T1000 (cell line): ENCODE measurements around the gene PRRC2C.
"Not testable (repeated sequence)": the region's sequence is repeated elsewhere in the genome, so short reads cannot be mapped to it uniquely, and the experiment has no call there.

Experiments used
- DNase-seq: peaks from one replicate; lab custom pipeline; 2025; ENCODE audit warnings: mixed read lengths; lab: John Stamatoyannopoulos, UW

The PRRC2C gene

DNA sequence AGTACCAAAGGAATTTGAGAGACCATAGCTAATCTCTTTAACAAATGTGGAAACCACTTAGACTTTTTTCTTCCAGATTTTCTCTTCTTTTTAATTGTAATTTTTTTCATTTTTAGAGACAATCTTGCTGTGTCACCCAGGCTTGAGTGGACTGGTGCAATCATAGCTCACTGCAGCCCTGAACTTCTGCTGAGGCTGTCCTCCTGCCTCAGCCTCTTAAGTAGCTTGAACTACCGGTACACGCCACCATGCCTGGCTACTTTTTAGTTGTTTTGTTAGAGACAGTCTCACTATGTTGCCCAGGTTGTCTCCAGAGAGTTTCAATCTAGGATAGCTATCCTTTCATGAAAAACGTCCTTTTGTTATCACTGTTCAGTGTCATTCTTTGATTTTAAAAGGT, 15.0 kb downstream of the PRRC2C start:
- no peak for DNase-seq

DNA sequence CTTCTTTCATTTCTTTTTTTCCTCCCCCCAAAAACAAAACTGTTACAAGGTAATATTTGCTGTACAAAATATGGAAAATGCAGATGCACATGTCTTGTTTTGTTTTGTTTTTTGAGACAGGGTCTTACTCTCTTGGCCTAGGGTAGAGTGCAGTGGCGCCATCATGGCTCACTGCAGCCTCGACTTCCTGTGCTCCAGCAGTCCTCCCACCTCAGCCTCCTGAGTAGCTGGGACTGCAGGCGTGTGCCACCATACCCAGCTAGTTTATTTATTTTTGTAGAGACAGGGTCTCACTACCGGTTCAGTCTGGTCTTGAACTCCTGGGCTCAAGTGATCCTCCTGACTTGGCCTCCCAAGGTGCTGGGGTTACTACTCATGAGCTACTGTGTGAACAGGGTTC, 15.5 kb downstream of the PRRC2C start:
- no peak for DNase-seq

DNA sequence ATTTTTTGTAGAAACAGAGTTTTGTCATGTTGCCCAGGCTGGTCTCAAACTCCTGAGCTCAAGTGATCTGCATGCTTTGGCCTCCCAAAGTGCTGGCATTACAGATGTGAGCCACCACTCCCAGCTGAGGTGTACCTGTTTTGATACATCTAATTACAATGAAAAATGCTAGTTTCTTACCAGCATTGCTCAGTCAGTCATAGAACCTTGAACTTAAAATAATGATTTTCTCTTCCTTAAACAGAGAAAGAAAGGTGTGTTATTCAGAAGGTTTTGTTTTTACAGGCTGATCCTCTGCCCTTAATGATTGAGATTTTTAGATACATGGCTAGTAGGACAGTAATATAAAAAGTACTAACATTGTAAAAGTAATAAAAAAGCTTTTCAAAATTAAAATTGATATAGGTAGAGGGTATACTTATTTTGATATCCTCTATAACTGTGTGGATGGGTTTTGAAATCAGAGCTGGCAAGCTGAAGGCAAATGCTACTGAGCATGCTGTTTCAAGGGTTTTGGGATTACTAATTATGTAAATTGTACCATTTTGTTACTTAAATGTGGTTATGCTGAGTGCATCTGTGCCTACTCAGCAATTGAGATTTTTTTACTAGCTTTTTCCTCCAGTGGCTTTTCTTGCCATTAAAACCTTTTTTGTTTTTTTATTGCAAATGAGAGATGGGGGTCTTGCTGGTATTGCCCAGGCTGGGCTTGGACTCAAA, 16.1 kb downstream of the PRRC2C start:
- DNase-seq, result no peak

DNA sequence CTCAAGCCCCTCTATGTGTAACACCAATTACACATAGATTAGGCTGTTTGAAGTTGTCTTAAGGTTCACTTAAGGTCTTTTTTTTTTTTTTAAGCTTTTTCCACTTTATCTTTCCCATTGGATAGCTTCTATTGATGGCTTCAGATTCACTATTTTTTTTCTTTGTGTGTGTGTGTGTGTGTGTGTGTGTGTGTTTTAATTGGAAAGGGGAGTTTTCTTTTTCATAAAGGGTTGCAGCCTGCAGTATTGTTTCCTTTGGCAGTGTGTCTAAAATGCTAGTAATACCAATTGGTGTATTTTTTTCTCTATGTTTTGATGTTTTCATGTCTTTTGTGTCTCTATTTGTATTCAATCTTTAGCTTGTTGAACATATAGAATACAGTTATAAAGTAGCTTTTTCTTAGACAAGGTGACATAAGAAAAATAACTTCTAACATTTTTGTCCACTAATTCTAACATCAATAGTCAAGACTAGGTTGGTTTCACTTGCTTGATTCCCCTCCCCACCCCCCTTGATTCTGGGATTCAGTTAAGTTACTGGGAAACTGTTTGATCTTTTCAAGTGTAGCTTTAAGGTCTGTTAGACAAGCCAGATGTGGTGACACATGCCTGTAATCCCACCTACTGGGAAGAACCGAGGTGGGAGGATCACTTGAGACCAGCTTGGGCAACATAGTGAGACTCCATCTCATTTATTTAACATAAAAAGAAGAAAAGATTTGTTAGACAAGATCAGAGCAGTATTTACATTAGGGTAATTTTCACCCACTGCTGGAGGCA, 21.4 kb downstream of the PRRC2C start:
- no peak for DNase-seq

DNA sequence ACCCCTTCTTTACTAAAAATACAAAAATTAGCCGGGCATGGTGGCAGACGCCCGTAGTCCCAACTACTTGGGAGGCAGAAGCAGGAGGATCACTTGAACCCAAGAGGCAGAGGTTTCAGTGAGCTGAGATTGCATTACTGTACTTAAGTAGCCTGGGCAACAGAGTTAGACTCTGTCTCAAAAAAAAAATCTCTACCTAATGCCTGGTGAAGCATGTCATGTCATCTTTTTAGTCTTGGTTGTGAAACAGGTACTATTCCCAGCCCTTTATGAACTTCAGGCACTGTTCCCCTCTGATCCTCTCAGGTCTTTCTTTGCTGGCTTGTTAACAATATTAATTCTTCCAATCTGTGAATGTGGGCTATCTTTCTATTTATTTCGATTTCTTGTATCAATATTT, 22.1 kb downstream of the PRRC2C start:
- DNase-seq, result no peak

DNA sequence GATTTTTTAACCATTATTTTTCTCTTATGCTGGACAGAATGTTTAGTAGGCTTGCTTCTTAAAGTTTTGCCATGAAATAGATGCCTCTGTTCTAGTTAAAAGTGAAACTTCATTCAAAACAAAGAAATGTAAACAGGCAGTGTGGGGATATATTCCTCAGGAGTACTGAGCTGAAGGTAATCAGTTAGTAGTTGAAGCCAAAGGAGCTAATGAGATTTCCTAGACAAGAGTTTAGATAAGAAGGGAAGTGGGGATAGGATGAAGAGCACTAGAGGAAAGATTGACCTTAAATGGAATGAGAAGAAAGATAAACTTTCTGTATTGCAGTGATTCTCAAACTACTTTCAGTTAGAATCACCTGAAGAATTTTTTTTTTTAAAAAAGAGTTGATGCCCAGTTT, 23.9 kb downstream of the PRRC2C start:
- no peak for DNase-seq

DNA sequence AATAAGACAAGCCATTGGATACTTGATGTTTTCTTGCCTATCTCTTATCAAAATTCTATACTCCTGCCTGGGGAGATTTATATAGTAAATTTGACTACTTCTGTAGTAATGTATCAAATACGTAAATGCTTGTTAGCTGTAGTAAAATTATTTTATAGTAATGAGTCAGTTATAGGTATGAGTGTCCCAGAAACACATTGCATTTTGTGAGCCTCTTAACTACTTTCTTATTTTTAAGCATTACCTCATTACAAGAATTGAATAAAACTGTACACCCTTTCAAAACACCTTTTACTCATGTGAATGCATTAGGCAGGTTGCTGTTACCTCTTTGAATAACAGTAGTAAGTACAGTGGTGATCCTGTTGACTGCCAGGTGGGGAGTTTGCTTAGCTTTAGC, 28.4 kb downstream of the PRRC2C start:
- DNase-seq, result no peak

DNA sequence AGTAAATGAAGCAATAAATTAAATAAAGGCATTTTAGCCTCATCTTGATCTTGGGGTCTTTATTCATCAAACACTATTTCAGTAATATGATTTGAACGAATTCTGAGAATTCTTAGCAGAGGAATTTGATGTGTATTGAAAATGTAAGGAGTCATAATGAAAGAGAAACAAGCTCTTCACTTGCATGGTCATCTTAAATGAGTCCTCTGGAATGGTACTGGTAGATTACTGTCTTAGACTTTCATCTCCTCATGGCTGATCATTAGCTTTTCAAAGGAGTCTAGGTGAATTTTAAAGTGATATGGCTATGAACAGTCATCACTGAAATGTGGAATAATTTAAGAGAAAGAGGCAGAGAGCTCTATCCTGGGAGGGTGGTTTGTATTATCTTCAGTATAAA, 30.0 kb downstream of the PRRC2C start:
- no peak for DNase-seq

DNA sequence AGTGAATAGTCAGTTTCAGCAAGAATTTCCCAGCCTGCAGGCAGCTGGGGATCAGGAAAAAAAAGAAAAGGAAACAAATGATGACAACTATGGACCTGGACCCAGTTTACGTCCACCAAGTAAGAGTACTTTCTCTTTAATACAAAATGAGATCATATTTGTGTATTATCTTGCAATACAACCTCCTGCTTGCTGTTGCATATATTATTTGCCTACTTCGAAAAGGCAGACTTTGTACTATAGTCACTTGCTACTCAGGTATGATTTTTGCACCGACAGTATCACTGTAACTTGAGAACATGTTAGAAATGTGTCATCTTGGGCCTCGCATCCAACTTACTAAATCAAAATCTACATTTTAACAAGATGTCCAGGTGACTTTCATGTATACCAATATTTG, 30.4 kb downstream of the PRRC2C start:
- no peak for DNase-seq

DNA sequence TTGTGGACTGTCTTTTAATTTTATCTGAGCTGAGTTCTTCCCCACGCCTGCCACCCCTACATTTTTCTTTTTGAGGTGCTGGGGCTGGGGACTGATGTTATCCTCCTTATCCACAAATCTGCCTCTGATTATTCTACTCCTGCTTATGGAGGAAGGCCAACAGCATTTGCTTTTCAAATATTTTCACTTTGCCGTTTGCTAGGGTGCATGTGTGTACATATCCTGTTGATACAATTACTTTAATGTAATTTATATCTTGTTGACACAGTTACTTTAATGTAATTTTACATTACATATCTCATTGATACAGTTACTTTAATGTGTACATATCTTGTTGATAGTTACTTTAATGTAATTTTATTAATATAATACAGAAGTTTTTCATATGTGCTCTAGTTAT, 36.2 kb downstream of the PRRC2C start:
- DNase-seq, result no peak

DNA sequence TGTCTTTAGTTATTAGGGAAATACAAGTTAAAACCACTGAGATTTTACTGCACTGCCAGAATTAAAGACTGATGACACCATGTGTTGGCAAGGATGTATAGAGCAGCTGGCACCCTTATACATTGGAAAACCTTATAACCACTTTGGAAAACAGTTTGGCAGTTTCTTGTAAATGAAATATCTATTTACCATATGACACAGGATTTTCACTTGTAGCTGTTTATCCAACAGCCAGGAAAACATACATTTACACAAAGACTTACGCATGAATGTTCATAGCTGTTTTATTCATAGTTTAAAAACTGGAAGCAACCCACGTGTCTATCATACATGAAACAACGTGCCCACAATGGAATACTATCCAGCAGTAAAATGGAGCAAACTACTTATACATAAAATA, 45.3 kb downstream of the PRRC2C start:
- no peak for DNase-seq

DNA sequence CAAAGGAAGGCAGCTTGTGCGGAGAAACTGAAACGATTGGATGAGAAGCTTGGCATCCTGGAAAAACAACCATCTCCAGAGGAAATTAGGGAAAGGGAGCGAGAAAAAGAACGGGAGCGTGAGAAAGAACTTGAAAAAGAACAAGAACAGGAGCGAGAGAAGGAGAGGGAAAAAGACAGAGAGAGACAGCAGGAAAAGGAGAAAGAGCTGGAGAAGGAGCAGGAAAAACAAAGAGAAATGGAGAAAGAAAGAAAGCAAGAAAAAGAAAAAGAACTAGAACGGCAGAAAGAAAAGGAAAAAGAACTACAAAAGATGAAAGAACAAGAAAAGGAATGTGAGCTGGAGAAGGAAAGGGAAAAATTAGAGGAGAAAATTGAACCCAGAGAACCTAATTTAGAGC, 47.2 kb downstream of the PRRC2C start:
- no peak for DNase-seq

DNA sequence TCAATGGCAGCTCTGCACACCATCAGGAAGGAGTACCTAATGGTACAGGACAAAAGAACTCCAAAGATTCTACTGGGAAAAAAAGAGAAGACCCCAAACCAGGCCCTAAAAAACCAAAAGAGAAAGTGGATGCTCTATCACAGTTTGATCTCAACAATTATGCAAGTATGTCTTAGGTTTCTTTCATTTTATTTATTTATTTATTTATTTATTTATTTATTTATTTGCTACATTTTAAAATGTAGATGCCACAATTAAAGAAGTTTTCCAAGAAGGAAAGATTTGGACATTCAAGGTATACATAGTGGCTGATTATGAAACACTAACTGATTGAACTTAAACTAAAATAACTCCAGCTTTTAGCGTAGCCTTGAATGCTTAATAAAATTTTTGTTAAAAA, 60.2 kb downstream of the PRRC2C start:
- no peak for DNase-seq

DNA sequence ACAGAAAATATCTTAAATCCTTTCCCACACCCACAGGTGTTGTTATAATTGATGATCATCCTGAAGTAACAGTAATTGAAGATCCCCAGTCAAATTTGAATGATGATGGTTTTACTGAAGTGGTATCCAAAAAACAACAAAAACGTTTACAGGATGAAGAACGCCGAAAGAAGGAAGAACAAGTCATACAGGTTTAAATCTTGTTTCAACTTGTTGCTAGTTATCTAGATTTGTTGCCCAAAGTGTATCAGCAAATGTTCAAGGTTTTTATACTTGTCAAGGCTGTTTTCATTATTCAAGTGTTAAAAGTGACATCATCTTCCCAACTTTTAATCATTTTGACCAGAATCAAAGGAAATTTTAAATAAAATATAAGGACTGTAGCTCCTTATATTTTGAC, 64.7 kb downstream of the PRRC2C start:
- DNase-seq, result no peak

DNA sequence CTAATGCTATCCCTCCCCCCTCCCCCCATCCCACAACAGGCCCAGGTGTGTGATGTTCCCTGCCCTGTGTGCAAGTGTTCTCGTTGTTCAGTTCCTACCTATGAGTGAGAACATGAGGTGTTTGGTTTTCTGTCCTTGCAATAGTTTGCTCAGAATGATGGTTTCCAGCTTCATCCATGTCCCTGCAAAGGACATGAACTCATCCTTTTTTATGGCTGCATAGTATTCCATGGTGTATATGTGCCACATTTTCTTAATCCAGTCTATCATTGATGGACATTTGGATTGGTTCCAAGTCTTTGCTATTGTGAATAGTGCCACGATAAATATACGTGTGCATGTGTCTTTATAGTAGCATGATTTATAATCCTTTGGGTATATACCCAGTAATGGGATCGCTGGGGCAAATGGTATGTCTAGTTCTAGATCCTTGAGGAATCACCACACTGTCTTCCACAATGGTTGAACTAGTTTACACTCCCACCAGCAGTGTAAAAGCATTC, 65.3 kb downstream of the PRRC2C start:
- not testable (repeated sequence) for DNase-seq

DNA sequence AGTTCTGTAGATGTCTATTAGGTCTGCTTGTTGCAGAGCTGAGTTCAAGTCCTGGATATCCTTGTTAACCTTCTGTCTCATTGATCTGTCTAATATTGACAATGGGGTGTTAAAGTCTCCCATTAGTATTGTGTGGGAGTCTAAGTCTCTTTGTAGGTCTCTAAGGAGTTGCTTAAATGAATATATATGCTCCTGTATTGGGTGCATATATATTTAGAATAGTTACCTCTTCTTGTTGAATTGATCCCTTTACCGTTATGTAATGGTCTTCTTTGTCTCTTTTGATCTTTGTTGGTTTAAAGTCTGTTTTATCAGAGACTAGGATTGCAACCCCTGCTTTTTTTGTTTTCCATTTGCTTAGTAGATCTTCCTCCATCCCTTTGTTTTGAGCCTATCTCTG, 68.6 kb downstream of the PRRC2C start:
- DNase-seq, result not testable (repeated sequence)

DNA sequence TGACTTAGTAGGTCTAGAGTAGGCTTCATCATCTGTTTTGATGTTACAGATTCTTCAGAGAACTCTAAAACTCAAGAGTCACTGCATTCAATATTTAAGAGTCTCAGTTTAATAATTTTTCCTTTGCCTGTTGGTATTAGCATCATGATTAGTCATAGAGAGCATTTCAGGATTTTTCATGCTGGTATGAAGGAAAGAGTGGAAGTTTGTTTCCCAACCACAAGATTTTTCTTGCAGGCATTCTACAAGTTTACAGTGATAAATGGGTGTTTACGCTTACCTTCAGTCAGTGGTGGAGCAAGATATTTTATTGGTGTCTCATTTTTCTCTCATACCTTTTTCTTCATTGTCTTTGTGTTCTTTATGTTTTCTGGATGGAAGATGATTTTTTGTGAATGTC, 78.3 kb downstream of the PRRC2C start:
- no peak for DNase-seq

DNA sequence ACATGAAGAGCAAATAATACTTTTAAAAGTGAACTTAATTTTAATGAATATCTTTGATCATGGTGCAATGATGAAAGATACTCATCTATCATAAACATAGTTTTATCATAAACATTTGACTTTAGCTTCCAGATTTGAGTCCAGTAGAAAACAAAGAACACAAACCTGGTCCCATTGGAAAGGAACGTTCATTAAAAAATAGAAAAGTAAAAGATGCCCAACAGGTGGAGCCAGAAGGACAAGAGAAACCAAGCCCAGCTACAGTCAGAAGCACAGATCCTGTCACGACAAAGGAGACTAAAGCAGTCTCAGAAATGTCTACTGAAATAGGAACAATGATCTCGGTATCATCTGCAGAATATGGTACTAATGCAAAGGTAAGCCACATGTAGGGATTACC, 81.1 kb downstream of the PRRC2C start:
- no peak for DNase-seq

DNA sequence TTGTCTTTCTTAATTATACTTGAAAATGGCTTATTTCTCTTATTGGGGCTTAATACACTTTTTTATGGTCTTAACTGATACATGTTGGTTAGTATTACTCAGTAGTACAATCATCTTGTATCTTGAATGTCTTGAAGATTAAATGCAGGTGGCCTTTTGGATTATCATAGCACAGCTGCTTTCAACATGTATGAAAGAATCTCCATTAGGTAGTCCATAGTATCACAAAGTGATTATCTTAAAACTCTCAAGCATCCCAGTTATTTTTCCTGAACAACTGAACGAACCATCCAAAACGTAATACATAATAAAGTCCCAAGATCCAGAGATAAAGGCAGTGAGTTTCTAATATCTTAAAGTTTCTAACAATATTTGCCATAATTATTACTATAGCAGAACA, 85.0 kb downstream of the PRRC2C start:
- DNase-seq, result no peak

DNA sequence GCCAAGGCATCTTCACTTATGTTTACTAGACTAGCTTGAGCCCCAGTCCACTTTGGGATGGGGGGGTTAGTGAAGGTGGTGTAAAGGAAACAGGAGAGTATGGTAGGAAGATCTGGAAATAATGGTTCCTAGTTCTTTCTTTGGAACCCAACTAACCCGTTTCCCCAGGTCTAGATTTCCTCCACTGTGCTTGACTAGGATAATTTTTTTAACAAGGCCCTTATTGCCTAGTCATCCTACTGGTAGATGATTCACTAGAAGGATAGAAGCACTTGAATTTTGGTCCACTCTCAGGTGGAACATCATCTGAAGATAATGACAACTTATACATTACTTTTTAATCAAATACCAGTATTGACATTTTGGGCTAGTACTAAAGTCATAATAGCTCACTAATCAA, 90.8 kb downstream of the PRRC2C start:
- DNase-seq, result no peak

DNA sequence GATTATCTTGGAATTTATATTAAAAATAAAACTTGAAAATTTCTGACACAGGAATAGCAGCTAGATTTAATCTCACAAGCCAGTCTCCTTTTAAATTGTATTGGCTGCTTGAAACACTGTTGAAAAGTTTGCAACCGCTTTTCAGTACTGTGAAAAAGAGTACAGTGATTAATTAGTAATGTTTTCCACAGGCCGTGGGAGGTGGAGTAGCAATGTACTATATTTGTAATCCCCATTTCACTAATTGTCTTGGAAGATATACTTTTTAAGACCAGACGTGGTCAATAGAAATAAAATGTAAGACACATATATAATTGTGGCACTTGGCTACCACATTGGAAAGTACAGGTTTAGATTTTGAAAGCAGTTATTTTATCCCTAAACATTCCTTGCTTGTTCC, 95.9 kb downstream of the PRRC2C start:
- DNase-seq, result no peak

DNA sequence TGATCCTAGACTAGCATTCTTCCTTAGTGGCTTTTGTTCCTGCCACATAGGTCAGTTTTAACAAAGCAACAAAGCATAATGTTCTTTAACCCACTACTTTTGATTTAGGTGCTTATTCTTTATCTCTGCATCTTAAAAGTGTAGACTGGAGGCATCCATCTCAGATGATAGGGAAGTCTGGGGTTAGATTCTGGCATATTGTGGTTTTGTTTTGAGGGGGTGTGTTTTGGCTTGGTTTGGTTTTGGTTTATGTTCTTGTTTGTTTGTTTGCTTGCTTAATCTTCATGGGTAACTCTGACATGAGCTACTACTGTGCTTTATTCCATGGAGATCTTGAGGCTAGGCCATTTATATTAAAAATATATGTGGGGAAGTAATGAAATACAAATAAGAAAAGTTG, 96.4 kb downstream of the PRRC2C start:
- no peak for DNase-seq

DNA sequence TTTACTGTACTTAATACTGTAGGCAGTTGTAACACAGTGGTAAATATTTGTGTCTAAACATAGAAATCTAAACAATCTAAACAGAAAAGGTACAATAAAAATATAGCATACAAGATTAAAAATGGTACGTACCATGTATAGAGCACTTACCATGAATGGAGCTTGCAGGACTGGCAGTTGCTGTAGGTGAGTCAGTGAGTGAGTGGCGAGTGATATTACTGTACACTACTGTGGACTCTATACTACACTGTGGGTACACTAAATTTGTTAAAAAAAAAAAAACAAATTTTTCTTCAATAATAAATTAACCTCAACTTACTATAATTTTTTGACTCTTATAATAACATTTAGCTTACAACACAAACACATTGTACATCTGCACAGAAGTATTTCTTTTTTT, 97.3 kb downstream of the PRRC2C start:
- no peak for DNase-seq
